Measurements from ENCODE around the gene KRTAP27-1.

KRTAP27-1 gene

GRCh38 chr21:30289215-30289614 lies 48.3 kb downstream of the KRTAP27-1 start, which contains the start of gene KRTAP25-1:
Gene KRTAP25-1, minus strand, starts transcription at chr21:30289514. Its CDS starts 24 bp downstream, at chr21:30289490.
- no peak within 1 kb of the TSS for H3K9ac ChIP-seq (ENCODE audit: low read length)
- H3K27ac ChIP-seq (ENCODE audit: low read depth, low read length) = no peak within 1 kb of the TSS
- H3K36me3 ChIP-seq (ENCODE audit: control insufficient read depth, insufficient read depth, low read length) = no peaks in the 10 kb centered on the region
- H3K4me3 ChIP-seq (ENCODE audit: low read depth, low read length) = no peak within 1 kb of the TSS
- no peaks in the 10 kb centered on the region for H3K9me3 ChIP-seq (ENCODE audit: control insufficient read depth, insufficient read depth, low read depth, low read length)
- H3K27me3 ChIP-seq (ENCODE audit: control insufficient read depth, insufficient read depth, low read length) = no peaks in the 10 kb centered on the region
- no peaks in the 10 kb centered on the region for H3K4me1 ChIP-seq (ENCODE audit: control insufficient read depth, insufficient read depth, low read length)

All from HUES6 (cell line).